Fibroblast of mammary gland (primary cell): Measurements from ENCODE around the gene FOXN1.

Experiments used
- DNase-seq: peaks from one replicate; pipeline ENCODE4 v3.0.0-alpha.2; 2010; ENCODE audit warnings: low read depth
- H3K4me3 ChIP-seq: 2 replicates; pipeline ENCODE4 v1.5.1; 2011; ENCODE audit warnings: low read depth, mild to moderate bottlenecking, low read length, moderate library complexity; ENCODE audit not compliant: control insufficient read depth
- TF ChIP-seq, protein P1 (sequence below): conservative IDR thresholded peaks from 2 replicates; pipeline ENCODE4 v1.5.1; 2011; ENCODE audit warnings: low read depth, low read length, inconsistent platforms; ENCODE audit not compliant: control insufficient read depth, insufficient read depth

FOXN1 gene

DNA sequence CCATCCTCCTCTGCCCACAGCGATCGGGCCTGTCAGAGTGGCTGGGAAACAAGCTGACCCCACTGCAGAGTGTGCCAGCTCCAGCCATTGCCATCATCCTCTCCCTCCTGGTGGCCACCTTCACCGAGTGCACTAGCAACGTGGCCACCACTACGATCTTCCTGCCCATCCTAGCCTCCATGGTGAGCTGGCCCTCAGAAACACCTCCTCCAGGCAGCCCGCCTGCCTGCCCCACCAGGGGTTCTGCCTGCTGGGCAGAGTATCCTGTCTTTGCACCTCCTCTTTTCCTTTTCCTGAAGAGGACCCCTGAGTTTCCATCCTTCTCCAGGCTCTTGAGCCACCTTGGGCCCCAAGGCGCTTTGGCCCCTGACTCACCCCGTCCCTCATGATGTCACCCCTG is 10.5 kb upstream of the FOXN1 start:
- H3K4me3 ChIP-seq = no peak overlapping the region
- DNase-seq = no peak
- TF ChIP-seq, protein P1, sequence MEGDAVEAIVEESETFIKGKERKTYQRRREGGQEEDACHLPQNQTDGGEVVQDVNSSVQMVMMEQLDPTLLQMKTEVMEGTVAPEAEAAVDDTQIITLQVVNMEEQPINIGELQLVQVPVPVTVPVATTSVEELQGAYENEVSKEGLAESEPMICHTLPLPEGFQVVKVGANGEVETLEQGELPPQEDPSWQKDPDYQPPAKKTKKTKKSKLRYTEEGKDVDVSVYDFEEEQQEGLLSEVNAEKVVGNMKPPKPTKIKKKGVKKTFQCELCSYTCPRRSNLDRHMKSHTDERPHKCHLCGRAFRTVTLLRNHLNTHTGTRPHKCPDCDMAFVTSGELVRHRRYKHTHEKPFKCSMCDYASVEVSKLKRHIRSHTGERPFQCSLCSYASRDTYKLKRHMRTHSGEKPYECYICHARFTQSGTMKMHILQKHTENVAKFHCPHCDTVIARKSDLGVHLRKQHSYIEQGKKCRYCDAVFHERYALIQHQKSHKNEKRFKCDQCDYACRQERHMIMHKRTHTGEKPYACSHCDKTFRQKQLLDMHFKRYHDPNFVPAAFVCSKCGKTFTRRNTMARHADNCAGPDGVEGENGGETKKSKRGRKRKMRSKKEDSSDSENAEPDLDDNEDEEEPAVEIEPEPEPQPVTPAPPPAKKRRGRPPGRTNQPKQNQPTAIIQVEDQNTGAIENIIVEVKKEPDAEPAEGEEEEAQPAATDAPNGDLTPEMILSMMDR = no peak

DNA sequence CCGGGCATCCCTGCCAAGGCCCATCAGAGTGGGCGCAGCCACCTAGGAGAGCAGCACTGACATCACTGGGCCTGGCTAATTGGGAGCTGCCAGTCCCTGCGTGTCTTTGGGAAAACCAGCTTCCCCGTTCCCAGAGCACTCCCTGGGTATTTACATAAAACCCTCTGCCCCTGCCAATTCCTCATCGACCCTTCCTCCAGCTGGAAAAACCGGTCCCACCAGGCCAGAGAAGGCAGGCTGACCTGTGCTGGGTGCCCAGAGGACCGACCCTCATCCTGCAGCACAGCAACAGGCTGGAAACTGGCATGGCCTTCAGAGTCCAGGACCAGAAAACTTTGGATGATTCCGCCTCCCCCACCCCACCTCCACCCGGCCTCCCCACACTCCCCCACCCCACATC is 8.2 kb upstream of the FOXN1 start:
- no peak overlapping the region for H3K4me3 ChIP-seq
- TF ChIP-seq, protein P1 = no peak
- no peak for DNase-seq

DNA sequence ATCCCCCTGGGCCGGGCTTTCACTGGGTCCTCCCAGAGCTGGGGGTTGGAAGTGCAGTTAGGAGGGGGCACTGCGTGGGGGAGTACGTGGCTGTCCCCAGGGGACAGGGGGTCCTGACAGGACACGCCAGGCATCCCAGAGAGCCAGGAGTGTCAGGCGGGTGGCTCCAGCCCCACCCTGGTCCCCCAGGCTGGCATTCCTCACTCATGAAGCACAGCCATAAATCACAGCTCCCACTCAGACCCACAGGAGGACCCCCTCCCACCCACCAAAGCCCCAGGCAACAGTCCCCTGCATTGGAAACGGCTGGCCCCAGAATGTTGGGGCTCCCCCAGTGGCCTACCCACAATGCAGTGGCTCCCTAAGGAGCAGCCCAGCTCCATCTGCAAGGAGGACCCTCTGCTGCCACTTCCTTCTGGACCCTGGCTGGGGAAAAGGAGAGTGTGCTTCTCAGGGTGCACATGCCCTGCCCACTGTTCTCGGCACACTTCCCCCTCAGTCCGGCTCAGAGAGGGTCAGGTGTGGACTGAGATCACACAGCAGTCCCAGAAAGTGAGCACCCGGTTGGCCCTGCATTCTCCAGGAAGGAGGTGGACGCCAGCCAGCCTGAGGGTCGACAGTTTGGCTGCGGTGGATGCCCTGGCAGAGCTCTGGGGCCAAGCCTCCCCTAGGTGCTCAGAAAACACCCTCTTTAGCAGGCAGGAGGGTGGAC is 7.3 kb upstream of the FOXN1 start:
- TF ChIP-seq, protein P1 = no peak
- no peak for DNase-seq

DNA sequence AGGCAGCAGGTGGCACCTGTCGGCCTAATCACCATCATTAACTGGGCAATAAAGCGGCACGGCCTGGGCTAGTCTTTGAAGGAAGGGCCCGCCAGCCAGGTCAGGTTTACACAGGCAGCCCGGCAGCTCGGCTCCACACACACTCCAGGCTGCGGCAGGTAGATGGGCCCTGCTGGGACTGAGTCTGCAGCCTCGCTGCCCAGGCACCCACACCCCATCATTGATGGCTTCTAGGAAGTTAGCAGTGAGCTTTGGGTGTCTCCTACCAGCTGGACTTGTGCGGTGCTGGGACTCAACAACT is 6.8 kb upstream of the FOXN1 start:
- TF ChIP-seq, protein P1 = no peak
- DNase-seq = no peak

More for the DNA sequence above, 7.3 kb upstream of the FOXN1 start:
- no peak overlapping the region for H3K4me3 ChIP-seq

DNA sequence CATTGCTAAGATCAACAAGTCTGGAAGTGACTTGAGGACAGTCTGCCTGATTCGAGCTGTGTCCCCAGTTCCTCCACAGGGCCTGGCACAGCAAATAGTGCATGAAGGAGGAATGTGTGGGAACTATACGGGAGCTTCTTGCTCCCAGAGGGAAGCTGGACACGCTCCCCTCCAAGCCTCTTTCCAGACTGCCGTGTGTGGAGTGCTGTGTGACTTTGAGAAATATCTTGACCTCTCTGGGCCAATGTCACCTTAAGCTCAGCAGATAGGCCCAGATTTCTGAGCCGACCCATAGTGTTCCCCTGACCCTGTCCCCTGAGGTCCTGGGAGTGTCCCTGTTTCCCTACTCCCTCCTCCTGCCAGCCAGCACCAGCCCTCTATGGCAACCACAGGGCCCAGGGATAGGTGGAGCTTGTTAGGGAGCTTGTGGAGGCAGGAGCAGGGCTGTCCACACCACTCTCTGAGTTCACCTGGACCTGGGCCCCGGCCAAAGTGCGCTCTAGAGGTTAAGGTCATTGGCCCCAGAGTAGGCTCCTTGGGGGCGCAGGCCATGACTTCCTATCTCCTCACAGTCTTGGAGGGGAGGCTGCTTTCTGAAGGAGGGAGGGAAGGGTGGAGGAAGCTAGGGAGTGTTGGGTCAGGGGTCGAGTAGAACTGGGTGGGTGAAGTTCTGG is 6.3 kb upstream of the FOXN1 start:
- no peak for DNase-seq
- H3K4me3 ChIP-seq = no peak overlapping the region
- TF ChIP-seq, protein P1 = no peak

More for the DNA sequence above, 6.8 kb upstream of the FOXN1 start:
- H3K4me3 ChIP-seq = no peak overlapping the region

DNA sequence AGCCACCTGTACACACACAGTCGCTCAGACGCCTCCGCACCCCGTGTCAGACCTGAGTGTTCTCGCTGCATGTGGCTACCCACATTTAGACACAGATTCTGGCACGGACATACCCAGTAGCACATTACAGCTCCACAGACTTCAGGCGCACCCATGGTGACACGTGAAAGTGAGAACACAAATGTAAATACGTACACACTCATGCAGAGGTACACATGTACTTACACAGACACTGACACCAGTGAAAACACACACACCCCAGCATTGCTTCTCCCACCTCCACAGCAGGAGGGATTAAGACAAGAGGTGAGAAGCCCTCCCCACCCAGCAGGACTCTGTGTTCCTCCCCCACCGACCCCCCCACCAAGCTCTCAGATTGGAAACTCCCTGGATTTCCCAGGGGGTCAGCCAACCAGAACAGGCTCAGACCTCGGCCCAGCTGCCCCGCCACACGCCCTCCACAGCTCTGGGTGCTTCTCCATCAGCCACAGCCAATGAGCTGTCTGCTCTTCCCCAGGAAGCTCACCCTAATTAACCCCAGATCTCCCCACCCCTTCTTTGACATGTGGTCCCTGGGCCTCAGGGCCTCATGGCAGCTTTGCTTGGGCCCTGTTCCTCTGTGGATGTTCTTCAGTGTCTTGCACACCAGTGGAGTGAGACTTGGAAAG is 5.3 kb upstream of the FOXN1 start:
- DNase-seq = no peak
- no peak overlapping the region for H3K4me3 ChIP-seq
- TF ChIP-seq, protein P1 = no peak
